ENCODE measurements around the gene PET100.

PET100 gene, protein sequence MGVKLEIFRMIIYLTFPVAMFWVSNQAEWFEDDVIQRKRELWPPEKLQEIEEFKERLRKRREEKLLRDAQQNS

DNA sequence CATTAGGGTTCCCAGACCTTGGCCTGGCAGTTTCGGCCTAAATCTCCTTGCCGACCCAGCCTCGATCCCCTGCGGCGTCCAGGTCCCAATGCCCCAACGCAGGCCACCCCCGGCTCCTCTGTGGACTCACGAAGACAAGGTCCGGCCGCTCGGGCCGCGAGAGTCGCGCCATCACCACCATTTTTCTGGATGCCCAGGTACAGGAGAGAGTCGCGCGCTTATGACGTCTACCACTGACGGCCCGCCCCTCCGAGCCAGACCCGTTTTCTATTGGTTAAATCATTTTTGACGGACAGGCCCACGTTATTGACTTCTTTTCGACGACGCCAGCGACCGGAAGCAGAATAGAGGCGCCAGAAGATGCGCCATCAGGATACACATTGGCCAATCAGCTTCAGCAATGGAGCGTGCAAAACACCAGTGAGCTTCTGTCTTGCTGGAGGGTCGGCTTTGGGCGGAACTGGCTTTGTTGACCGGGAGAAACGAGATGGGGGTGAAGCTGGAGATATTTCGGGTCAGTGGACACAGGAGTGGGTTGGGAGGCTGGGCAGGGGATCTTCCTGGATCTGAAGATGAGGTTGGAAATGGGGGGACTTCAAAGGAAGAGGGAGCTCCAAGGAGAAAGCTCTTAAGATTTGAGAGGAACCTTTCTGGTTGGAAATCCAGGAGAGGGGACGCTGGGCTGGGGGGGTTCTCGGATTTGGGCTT lies at the start of gene PET100, which contains the start of gene XAB2:
Gene PET100 (plus strand): TSS at position 447 of the 708 bp plus-strand sequence. CDS start 41 bp downstream, at position 488.
Gene XAB2 (minus strand): TSS at position 199 of the 708 bp plus-strand sequence. CDS start 18 bp downstream, at position 181.
- Mint-ChIP-seq H3K27me3 (no peaks in the 10 kb centered on the region), H3K9me3 (no peaks in the 10 kb centered on the region), H3K4me3 (peak within 1 kb of the TSS; percentile 99), H3K4me1 (peaks cover 41% of the 10 kb centered on the region), H3K27ac (peak within 1 kb of the TSS; percentile 99), H3K36me3 (peaks cover 9% of the 10 kb centered on the region)

DNA sequence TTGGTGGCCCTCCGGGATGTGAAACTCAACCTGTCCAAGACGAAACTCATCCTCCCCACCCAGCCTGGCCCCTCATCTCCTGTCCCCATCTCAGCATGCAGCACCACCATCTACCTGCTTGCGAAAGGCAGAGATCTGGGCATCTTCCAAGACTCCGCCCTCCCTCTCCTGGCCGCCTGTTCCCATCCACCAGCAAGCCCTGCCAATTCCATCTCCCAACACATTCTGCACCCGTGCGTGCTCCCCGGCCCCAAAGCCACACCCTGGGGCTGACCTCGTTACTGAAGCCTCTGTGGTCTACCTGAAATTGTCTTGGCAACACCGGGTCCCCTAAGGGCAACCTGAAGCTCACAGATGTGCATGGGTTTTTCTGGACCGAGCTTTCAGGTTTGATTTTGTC lies 47.1 kb upstream of the PET100 start:
- Mint-ChIP-seq H3K27me3 (peaks cover 1% of the 10 kb centered on the region), H3K36me3 (no peaks in the 10 kb centered on the region), H3K4me3 (no peak overlapping the region), H3K9me3 (no peaks in the 10 kb centered on the region), H3K4me1 (no peaks in the 10 kb centered on the region), H3K27ac (no peak overlapping the region)

DNA sequence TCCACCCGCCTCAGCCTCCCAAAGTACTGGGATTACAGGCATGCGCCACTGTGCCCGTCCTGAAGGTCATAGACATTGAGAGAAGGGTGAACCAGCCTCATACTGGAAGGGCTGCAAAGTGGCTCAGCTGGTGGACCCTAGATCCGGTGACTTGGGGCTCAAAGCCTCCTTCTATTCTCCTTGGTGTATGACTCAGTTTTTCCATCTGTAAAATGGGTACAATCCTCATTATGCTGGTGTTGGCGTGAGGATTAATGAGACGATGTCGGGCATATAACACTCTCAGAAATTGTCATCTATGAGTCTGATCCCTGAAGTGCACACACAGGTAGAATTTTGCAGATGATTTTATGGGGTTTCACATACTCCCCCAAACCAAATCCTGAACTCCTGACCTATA lies 39.8 kb upstream of the PET100 start:
- H3K9me3 Mint-ChIP-seq: no peaks in the 10 kb centered on the region

DNA sequence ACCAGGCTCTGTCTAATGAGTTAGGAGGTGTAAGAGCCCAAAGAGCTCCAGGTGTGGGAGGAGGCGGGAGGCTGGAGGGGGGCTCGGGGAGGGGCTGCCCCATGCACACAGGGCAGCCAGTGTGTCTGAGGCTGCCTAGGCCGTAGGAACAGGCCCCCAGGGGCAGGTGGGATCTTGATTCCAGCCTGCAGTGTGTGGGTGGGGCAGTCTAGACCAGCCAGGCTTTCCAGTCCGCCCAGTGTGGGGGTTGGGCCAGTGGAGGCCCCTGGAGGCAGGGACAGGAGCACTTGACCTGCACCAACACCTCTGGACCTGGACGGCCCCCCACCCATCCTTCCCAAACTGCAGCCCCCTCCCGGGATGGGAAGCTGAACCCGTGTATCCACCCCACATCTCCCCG lies 39.3 kb upstream of the PET100 start:
- Mint-ChIP-seq H3K36me3 (no peaks in the 10 kb centered on the region), H3K4me3 (no peak overlapping the region), H3K27ac (no peak overlapping the region)

More for the DNA sequence above, 39.8 kb upstream of the PET100 start:
- Mint-ChIP-seq H3K4me1 (no peaks in the 10 kb centered on the region), H3K27ac (no peak overlapping the region), H3K27me3 (peaks cover 4% of the 10 kb centered on the region), H3K4me3 (no peak overlapping the region), H3K36me3 (no peaks in the 10 kb centered on the region)

DNA sequence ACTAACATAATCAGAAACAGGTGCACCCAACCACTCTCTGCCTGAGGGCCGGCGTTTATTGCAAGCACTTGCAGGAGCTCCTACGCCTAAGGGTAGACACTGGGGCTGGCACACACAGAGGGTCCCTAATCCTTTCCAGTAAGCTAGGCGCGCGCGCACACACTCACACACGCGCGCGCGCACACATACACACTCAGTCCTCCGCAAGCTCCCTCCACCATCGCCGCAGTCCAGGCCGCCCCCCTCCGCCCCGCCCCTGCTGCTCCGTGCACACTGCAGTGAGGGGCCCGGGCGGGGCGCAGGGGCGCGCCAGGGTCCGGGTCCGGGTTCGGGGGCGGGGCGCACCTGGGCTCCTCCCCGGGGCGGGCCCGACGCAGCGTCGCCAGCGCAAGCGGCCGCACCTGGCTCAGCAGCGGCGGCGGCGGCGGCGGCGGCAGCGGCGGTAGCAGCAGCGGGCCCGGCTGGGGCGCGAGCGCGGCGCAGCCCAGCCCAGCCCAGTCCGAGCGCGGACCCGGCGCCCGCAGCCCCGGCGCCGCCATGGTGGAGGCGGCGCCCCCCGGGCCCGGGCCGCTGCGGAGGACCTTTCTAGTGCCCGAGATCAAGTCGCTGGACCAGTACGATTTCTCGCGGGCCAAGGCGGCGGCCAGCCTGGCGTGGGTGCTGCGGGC lies 34.0 kb upstream of the PET100 start, which contains the start of gene CAMSAP3:
Gene CAMSAP3 (plus strand): TSS at position 398 of the 668 bp plus-strand sequence. CDS start 140 bp downstream, at position 538.
- Mint-ChIP-seq H3K4me3 (peak within 1 kb of the TSS; percentile 75), H3K36me3 (no peaks in the 10 kb centered on the region), H3K4me1 (peaks cover 9% of the 10 kb centered on the region), H3K27ac (peak within 1 kb of the TSS; percentile 38), H3K9me3 (no peaks in the 10 kb centered on the region), H3K27me3 (peaks cover 18% of the 10 kb centered on the region)

More for the DNA sequence above, 39.3 kb upstream of the PET100 start:
- Mint-ChIP-seq H3K27me3 (peaks cover 6% of the 10 kb centered on the region), H3K9me3 (no peaks in the 10 kb centered on the region), H3K4me1 (peaks cover 3% of the 10 kb centered on the region)

DNA sequence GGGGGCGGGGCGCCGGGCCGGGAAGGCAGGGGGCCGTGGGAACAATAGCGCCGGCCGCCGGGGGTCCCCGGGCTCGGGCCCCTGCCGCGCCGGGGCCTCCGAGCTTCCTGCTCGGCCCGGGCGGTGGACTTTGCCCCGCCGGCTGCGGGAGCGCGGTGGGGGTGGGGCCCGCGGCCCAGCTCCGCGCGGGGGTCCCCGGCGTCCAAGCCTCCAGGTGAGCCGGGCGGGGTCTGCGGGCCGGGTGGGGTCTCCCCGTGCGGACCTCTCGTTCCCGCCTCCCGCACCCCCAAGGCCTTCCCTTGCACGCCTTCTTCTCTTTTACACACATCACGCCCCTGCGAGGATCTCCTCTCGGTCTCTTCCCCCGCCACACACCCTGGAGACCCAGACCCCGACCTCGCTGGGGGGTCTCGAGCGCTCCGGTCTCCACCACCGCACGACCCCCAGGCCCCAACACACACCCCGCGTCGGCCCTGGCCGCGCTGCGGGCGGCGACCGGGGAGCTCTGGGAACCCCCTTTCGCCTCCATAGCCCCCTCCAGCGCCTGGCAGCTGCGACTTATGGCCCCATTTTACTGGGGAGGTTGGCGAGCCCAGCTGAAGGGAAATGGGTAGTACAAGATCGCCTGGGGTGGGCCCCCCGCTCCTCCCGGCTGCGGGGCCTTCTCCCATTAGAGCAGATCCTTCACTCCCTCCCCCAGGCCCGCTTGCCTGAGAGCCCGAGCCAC lies 33.2 kb upstream of the PET100 start:
- no peak overlapping the region for H3K27ac Mint-ChIP-seq
- peak overlapping the region; percentile 59 for H3K4me3 Mint-ChIP-seq
- H3K9me3 Mint-ChIP-seq: no peaks in the 10 kb centered on the region
- H3K4me1 Mint-ChIP-seq: peaks cover 9% of the 10 kb centered on the region
- no peaks in the 10 kb centered on the region for H3K36me3 Mint-ChIP-seq
- peaks cover 18% of the 10 kb centered on the region for H3K27me3 Mint-ChIP-seq

DNA sequence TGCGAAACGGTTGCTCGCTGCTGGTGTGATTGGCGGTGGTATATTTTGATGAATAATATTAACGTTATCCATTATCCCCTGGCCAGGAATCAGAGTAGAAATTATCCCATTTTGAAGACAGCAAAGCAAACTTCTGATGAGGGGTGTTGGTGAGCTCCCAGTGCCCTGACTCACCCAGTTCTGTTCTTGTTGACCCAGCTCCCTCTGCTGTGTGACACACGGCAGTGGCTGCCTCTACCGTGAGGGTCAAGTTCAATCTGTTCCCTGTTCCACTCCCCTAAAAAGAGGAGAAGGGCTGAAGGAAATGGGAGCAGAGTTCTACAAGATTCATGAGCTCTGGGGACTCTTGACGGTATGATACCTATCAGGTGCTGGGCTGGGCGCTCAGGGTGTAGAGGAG lies 31.9 kb upstream of the PET100 start:
- Mint-ChIP-seq H3K27me3 (peaks cover 20% of the 10 kb centered on the region), H3K9me3 (no peaks in the 10 kb centered on the region), H3K36me3 (no peaks in the 10 kb centered on the region), H3K4me1 (peaks cover 9% of the 10 kb centered on the region), H3K4me3 (no peak overlapping the region), H3K27ac (peak overlapping the region; percentile 23)

DNA sequence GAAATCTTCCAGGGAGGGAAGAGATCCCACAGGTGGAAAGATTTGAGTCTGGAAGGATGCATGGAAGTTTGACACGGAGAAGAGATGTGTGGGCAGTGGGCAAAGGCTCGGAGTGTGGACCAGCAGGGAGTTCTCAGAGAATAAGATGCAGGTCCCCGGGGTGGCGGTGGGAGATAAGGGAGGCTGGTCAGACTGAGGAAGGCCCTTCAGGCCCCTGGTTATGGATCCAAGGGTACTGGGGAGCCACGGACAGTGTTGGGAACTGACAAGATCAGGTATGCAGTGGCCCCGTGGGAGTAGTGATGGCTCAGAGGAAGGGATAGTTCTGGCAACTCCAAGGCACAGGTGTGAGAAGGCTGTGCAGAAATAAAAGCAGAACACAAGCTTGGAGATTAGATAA lies 31.4 kb upstream of the PET100 start:
- Mint-ChIP-seq H3K4me3 (no peak overlapping the region), H3K9me3 (no peaks in the 10 kb centered on the region), H3K27ac (no peak overlapping the region), H3K4me1 (peaks cover 9% of the 10 kb centered on the region), H3K36me3 (no peaks in the 10 kb centered on the region), H3K27me3 (peaks cover 20% of the 10 kb centered on the region)

DNA sequence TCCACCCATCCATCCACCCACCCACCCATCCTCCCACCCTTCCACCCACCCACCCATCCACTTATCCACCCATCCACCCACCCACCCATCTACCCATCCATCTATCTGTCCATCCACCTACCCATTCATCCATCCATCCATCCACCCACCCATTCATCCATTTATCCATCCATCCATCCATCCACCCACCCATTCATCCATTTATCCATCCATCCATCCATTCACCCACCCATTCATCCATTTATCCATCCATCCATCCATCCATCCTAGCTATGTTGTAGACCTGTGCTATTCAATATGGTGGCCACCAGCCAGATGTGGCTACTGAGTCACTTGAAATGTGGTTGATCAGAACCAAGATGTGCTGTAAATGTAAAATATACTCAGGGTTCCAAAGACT lies 28.9 kb upstream of the PET100 start:
- Mint-ChIP-seq H3K4me1 (peaks cover 4% of the 10 kb centered on the region), H3K36me3 (no peaks in the 10 kb centered on the region), H3K4me3 (no peak overlapping the region), H3K27me3 (peaks cover 19% of the 10 kb centered on the region), H3K9me3 (no peaks in the 10 kb centered on the region), H3K27ac (peak overlapping the region; percentile 57)

DNA sequence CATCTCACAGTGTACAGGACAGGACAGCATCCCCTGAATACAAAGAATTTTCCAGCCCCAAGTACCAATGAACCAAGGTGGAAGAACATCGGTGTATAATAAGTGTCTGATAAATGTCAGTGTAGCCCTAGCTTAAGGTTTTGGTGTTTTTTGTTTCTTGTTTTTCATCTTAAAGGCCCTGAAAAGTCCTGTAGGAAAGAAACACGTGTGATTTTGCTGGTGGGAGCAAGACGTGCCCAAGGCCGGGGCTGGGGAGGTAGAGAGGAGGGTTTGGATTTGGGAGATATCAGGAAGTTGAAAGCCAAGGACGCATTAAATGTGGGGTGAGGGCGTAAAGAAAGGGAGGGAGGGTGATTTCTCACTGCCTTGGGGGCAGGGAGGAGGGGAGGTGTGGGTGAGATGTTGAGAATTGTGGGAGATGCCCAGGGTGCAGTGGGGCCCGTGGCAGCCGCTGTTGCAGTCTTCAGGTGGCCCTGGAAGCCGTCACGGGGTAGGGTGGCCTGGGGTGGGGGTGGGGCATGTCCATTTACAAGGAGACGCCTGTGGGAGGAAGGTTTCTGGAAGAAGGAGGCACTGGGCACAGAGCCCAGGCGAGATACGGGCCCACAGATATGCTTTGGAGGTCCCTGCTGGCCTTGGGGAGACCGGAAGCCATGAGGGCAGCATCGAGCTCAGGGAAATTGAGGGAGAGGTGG lies 27.2 kb upstream of the PET100 start:
- Mint-ChIP-seq H3K4me1 (peaks cover under 1% of the 10 kb centered on the region), H3K36me3 (no peaks in the 10 kb centered on the region), H3K27ac (no peak overlapping the region), H3K4me3 (no peak overlapping the region), H3K27me3 (peaks cover 15% of the 10 kb centered on the region), H3K9me3 (no peaks in the 10 kb centered on the region)

DNA sequence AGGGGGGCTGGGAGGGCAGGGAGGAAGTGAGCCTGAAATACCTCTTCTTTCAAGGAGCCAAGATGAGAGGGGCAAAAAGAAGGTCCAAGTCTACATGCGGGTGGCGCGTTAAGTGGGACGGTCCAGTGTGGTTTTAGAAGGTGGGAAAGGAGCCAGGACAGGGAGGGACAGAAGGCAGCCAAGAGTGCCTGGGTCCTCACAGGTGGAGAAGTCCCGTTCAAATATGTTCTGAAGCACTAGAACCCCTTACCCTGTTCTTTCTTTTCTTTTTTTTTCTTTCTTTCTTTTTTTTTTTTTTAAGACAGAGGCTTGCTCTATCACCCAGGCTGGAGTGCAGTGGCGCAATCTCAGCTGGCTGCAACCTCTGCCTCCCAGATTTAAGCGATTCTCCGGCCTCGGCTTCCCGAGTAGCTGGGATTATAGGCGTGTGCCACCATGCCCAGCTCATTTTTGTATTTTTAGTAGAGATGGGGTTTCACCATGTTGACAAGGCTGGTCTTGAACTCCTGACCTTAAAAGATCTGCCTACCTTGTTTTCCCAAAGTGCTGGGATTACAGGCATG lies 26.6 kb upstream of the PET100 start:
- H3K4me1 Mint-ChIP-seq: no peaks in the 10 kb centered on the region
- no peak overlapping the region for H3K4me3 Mint-ChIP-seq
- H3K27ac Mint-ChIP-seq: no peak overlapping the region
- H3K27me3 Mint-ChIP-seq: peaks cover 11% of the 10 kb centered on the region
- H3K9me3 Mint-ChIP-seq: no peaks in the 10 kb centered on the region
- no peaks in the 10 kb centered on the region for H3K36me3 Mint-ChIP-seq

DNA sequence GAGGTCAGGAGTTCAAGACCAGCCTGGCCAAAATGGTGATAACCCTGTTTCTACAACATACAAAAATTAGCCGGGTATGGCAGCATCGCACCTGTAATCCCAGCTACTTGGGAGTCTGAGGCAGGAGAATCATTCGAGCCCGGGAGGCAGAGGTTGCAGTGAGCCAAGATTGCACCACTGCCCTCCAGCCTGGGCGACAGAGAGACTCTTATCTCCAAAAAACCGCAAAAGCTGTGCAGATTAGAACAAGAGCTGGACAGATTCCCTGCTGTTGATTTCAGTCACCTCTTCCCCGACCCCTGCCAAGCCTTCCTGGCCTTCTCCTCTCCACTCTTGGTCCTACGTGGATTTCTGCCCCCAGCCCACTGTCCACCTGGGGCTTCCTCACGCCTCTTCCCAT lies 25.7 kb upstream of the PET100 start:
- H3K4me3 Mint-ChIP-seq: no peak overlapping the region
- H3K36me3 Mint-ChIP-seq: no peaks in the 10 kb centered on the region
- peaks cover 6% of the 10 kb centered on the region for H3K27me3 Mint-ChIP-seq
- no peaks in the 10 kb centered on the region for H3K4me1 Mint-ChIP-seq
- no peaks in the 10 kb centered on the region for H3K9me3 Mint-ChIP-seq
- no peak overlapping the region for H3K27ac Mint-ChIP-seq

DNA sequence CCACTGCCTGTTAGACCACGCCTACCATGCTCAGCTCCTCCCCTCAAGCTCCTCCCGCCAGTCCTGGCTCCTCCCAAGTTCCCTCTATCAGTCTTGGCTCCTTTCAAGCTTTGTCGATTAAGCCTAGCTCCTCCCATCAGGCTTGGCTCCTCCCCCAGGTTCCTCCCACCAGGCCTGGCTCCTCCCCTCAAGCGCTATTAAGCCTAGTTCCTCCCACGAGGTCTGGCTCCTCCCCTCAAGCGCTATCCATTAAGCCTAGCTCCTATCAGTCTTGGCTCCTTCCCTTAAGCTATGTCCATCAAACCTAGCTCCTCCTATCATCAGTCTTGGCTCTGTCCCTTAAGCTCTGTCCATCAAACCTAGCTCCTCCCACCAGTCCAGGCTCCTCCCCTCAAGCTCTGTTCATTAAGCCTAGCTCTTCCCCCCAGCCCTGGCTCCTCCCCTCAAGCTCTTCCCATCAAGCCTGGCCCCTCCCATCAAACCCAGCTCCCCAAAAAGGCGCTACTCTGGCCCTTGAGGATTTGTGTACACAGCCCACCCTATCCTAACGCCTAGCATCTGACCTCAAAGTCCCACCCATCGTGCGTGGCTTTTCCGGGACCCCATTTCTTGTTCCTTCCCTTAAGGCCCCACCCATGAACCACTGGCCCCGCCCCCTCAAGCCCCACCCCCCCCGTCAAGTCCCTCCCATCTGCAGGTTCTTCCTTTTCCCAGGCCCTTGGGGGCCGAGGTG lies 23.9 kb upstream of the PET100 start:
- Mint-ChIP-seq H3K4me1 (no peaks in the 10 kb centered on the region), H3K9me3 (no peaks in the 10 kb centered on the region), H3K27me3 (peaks cover 6% of the 10 kb centered on the region), H3K27ac (peak overlapping the region; percentile 62), H3K36me3 (no peaks in the 10 kb centered on the region), H3K4me3 (no peak overlapping the region)

DNA sequence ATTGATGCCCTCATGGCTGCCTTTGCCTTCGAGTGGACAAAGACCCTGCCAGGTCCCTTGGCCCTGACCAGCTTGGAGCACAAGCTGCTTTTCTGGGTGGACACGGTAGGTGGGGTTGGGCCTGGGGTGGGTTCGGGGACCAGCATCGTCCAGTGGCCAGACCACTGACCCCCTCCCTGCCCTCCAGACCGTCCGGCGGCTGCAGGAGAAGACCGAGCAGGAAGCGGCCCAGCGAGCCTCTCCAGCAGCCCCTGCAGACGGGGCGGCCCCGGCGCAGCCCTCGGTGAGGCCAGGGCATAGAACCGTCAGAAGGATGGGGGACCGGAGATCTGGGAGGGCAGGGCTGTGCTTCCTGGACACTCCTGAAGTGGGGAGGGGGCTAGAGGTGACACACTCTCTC lies 23.3 kb upstream of the PET100 start:
- Mint-ChIP-seq H3K4me1 (no peaks in the 10 kb centered on the region), H3K4me3 (no peak overlapping the region), H3K27me3 (peaks cover 6% of the 10 kb centered on the region), H3K27ac (no peak overlapping the region), H3K9me3 (no peaks in the 10 kb centered on the region), H3K36me3 (no peaks in the 10 kb centered on the region)
